Cardiac muscle cell (in vitro differentiated cells and primary cell): ENCODE data around the gene TAX1BP3. TPM values are rescaled to one million over a fixed set of nuclear protein-coding genes. Genes with fewer than 3 reads are reported as not detected.

Experiments
- DNase-seq, 2 donors: peaks; one replicate each; pipeline versions ENCODE4 v3.0.0 to v3.0.0-alpha.2; 2010 to 2017; ENCODE audit warnings: low read depth in 1 of 2, low spot score in 1 of 2
- H3K27ac ChIP-seq: fragments of 200-600 bp; sonication (generic); 2 replicates; pipeline ENCODE4 v1.5.1; 2016
- H3K27me3 ChIP-seq: fragments of 200-600 bp; sonication (generic); 2 replicates; pipeline ENCODE4 v1.6.0; 2016; ENCODE audit warnings: control low read depth
- H3K36me3 ChIP-seq: fragments of 200-600 bp; sonication (generic); 2 replicates; pipeline ENCODE4 v1.5.1; 2016; ENCODE audit warnings: control low read depth
- H3K4me1 ChIP-seq: fragments of 200-600 bp; sonication (generic); 2 replicates; pipeline ENCODE4 v1.8.1; 2017; ENCODE audit warnings: low read depth, mild to moderate bottlenecking, mixed run types
- H3K4me3 ChIP-seq: fragments of 200-600 bp; sonication (generic); 2 replicates; pipeline ENCODE4 v1.5.1; 2016; ENCODE audit warnings: mild to moderate bottlenecking
- H3K9me3 ChIP-seq: fragments of 200-600 bp; sonication (generic); 2 replicates; pipeline ENCODE4 v1.5.1; 2017; ENCODE audit warnings: low read depth, mild to moderate bottlenecking, control low read depth
- polyA plus RNA-seq: library from polyadenylated mRNA; unstranded; fragments of >200 nt; fragmentation: Nextera tagmentation; extraction: Ambion mirVana; gene quantifications from 2 replicates; pipeline ENCODE4 v1.2.1, GENCODE V29; 2016
- total RNA-seq: library from RNA; depleted of rRNA; stranded (reverse); fragments of >200 nt; gene quantifications from 2 replicates; pipeline ENCODE4 v1.2.3, GENCODE V29; 2016
- TF ChIP-seq, protein P1 (sequence below): IDR thresholded peaks from 2 replicates; pipeline ENCODE4 v1.5.1; 2012; ENCODE audit warnings: low read depth, mild to moderate bottlenecking, low read length

The TAX1BP3 gene
- total and polyA plus RNA-seq, 2 experiments from 2014 or later, result 141 to 286 TPM

DNA sequence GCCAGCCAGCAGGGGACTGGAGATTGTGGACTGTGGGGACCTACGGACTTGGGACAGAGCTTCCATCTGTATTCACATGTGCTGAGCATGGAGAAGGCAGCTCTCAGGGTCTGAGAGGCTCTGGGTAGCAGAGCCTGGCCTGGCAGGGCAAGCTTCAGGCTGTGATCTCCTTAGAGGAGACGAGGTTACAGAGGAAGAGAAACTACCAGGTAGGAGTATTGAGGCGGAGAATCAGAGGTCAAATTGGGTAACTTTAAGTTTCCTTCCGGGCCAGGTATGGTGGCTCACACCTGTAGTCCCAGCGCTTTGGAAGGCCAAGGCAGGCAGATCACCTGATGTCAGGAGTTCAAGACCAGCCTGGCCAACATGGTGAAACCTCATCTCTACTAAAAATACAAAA, 23.1 kb downstream of the TAX1BP3 start:
- Histone ChIP-seq H3K4me3 (no peak overlapping the region), H3K36me3 (peaks cover 3% of the 10 kb centered on the region), H3K4me1 (peaks cover 12% of the 10 kb centered on the region), H3K27ac (no peak overlapping the region), H3K27me3 (no peaks in the 10 kb centered on the region), H3K9me3 (no peaks in the 10 kb centered on the region)
- no peak for DNase-seq
- TF ChIP-seq, protein P1, sequence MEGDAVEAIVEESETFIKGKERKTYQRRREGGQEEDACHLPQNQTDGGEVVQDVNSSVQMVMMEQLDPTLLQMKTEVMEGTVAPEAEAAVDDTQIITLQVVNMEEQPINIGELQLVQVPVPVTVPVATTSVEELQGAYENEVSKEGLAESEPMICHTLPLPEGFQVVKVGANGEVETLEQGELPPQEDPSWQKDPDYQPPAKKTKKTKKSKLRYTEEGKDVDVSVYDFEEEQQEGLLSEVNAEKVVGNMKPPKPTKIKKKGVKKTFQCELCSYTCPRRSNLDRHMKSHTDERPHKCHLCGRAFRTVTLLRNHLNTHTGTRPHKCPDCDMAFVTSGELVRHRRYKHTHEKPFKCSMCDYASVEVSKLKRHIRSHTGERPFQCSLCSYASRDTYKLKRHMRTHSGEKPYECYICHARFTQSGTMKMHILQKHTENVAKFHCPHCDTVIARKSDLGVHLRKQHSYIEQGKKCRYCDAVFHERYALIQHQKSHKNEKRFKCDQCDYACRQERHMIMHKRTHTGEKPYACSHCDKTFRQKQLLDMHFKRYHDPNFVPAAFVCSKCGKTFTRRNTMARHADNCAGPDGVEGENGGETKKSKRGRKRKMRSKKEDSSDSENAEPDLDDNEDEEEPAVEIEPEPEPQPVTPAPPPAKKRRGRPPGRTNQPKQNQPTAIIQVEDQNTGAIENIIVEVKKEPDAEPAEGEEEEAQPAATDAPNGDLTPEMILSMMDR, result no peak

DNA sequence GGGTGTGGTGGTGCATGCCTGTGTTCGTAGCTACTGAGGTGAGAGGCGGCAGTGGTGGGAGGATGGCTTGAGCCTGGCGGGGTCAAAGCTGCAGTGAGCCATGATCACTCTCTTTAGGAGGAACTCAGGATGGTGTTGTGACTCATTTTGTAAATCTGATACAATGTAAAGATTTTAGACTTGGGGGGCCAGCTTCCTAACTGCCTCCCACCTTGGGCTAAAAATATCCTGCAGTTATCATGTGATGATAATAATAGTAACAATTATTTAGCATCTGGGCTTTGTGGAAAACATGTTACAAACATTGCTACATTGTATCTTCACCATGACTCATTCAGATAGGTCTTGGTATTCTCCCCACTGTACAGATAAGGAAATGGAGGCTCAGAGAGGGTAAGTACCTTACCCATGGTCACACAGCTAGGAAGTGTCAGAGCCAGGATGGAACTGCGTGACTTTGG, 24.5 kb downstream of the TAX1BP3 start:
- Histone ChIP-seq H3K4me3 (no peak overlapping the region), H3K9me3 (no peaks in the 10 kb centered on the region), H3K4me1 (peaks cover 20% of the 10 kb centered on the region), H3K36me3 (peaks cover 3% of the 10 kb centered on the region), H3K27me3 (no peaks in the 10 kb centered on the region), H3K27ac (no peak overlapping the region)
- no peak for DNase-seq
- TF ChIP-seq, protein P1, result no peak

DNA sequence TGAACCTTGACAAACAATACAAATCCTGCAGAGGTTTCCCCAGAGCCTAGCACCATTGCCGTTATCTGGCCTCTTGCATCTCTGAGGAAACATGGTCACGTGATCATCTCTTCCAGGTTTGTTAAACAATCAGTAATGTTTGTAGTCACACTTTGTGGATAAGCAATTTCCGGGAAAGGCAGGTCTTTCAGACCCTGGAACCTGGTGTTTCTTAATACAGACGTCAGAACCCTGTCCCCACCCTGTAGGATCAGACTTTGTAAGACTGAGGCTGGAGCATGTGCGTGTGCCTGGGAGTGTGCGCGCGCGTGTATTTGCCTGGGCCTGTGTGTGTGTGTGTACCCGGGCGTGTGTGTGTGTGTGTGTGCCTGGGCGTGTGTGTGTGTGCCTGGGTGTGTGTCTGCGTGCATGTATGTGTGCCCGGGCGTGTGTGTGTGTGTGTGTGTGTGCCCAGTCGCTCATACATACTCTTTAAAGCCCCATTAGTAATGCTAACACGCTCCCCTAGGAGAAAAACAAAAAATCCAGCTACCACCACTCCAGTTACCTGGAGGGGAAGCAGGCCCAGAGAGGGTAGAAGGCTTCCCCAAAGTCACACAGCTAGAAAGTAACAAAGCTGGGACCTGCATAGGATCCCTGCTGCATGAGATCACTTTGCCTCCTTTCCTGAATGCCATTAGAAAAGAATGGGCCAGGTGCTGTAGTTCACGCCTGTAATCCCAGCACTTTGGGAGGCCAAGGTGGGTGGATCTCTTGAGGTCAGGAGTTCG, 26.5 kb downstream of the TAX1BP3 start:
- no peaks in the 10 kb centered on the region for H3K9me3 ChIP-seq
- H3K27ac ChIP-seq, result peak overlapping the region; percentile 84
- H3K27me3 ChIP-seq, result no peaks in the 10 kb centered on the region
- no peak overlapping the region for H3K4me3 ChIP-seq
- peak in 1 of 2 donors; percentile 57 for DNase-seq
- TF ChIP-seq, protein P1, result no peak
- peaks cover 3% of the 10 kb centered on the region for H3K36me3 ChIP-seq
- peaks cover 20% of the 10 kb centered on the region for H3K4me1 ChIP-seq

DNA sequence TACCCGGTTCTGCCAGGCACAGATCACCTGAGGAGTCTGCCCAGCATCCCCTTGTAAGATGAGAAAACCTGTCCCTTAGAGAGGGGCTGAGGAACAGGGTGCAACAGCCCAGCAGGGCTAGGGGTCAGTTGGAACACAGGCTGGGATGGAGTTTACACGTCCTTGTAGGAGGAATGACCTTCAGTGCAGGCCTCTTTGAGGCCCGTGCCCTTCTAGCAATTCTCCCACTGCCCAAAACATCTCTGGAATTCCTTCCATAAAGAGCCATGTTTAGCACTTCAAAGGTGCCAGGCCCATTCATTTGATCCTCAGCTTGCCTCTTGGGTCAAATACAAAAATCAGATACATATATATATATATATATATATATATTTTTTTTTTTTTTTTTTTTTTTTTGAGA, 27.4 kb downstream of the TAX1BP3 start:
- H3K4me3 ChIP-seq, result no peak overlapping the region
- H3K27me3 ChIP-seq, result no peaks in the 10 kb centered on the region
- peaks cover 3% of the 10 kb centered on the region for H3K36me3 ChIP-seq
- peak in 1 of 2 donors; percentile 71 for DNase-seq
- H3K4me1 ChIP-seq, result peaks cover 20% of the 10 kb centered on the region
- peak overlapping the region; percentile 84 for H3K27ac ChIP-seq
- H3K9me3 ChIP-seq, result no peaks in the 10 kb centered on the region
- TF ChIP-seq, protein P1, result no peak

DNA sequence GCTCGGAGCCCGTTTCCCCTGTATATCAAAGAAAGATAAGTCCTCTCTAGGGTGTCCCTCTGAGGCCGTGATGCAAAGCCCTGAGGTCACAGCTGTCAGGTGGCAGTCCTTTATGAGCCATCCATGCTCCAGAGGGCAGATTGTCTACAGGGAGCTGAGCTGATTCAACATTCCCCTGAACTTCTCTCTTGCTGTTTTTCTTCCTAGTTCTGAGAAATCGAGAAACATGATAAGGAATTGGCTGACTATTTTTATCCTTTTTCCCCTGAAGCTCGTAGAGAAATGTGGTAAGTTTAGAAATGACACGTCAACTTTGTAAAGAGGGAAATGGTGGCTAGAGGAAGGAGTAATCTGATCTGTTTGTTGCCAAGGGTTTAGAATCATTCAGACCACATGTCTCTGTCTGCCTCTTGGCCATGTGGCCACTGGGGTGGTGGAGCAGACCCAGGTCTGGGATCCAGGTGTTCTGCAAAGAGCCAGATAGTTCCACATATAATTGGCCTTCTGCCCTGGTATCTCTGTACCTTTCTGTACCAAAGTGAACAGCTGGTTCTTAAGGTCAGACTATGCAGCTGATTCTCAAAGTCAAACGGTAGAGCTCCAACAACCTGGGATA, 28.3 kb downstream of the TAX1BP3 start:
- peaks cover 3% of the 10 kb centered on the region for H3K36me3 ChIP-seq
- TF ChIP-seq, protein P1, result no peak
- DNase-seq, result peak; percentile 28 to 81
- H3K4me1 ChIP-seq, result peaks cover 20% of the 10 kb centered on the region
- H3K27me3 ChIP-seq, result no peaks in the 10 kb centered on the region
- H3K27ac ChIP-seq, result peak overlapping the region; percentile 82
- H3K4me3 ChIP-seq, result no peak overlapping the region
- H3K9me3 ChIP-seq, result no peaks in the 10 kb centered on the region
